HEK293 (cell line): Measurements from ENCODE around the gene PRDM7.

Experiments
- CTCF ChIA-PET: fragments of 350-600 bp; formaldehyde crosslinking; extraction: SDS; loops from one replicate; lab custom pipeline; 2021; ENCODE audit warnings: antibody characterized with exemption; lab: Yijun Ruan, JAX
- POLR2A ChIA-PET: fragments of 300-600 bp; formaldehyde crosslinking; extraction: SDS; loops from one replicate; lab custom pipeline; 2020; ENCODE audit warnings: antibody characterized with exemption, inconsistent platforms; lab: Yijun Ruan, JAX
- H3K27ac ChIP-seq: fragments of 200-500 bp; sonication (Bioruptor generic); 2 replicates; pipeline ENCODE4 v1.5.1; 2014; ENCODE audit warnings: low read depth, low read length, control low read depth, inconsistent platforms; ENCODE audit errors: extremely low read depth
- H3K36me3 ChIP-seq, 2 experiments: fragments of 200-500 bp in 1 of 2; sonication (Bioruptor generic) in 1 of 2; 1 replicate in 1 of 2; 2 replicates in 1 of 2; pipeline ENCODE4 v1.5.1; 2014 to 2017; ENCODE audit warnings: inconsistent platforms in 2 of 2, low read length in 2 of 2; ENCODE audit not compliant: control insufficient read depth in 2 of 2, insufficient read depth in 1 of 2
- H3K4me1 ChIP-seq: fragments of 200-500 bp; sonication (Bioruptor generic); 2 replicates; pipeline ENCODE4 v1.5.1; 2014; ENCODE audit warnings: mild to moderate bottlenecking, low read length, inconsistent platforms; ENCODE audit not compliant: control insufficient read depth, insufficient read depth
- H3K4me3 ChIP-seq: 2 replicates; pipeline ENCODE4 v1.5.1; 2011; ENCODE audit warnings: low read depth, mild to moderate bottlenecking, control low read depth, low read length, moderate library complexity
- H3K9me3 ChIP-seq: fragments of 200-500 bp; sonication (Bioruptor generic); 2 replicates; pipeline ENCODE4 v1.5.1; 2014; ENCODE audit warnings: low read depth, low read length, inconsistent platforms; ENCODE audit not compliant: control insufficient read depth, insufficient read depth
- GLIS1 ChIP-seq: fragments of 450-650 bp; formaldehyde crosslinking; IDR thresholded peaks from 2 replicates; pipeline ENCODE4 v1.5.1; 2016; ENCODE audit warnings: missing biosample characterization, missing genetic modification characterization
- GLIS2 ChIP-seq: fragments of 450-650 bp; formaldehyde crosslinking; IDR thresholded peaks from 2 replicates; pipeline ENCODE4 v1.5.1; 2016; ENCODE audit warnings: missing biosample characterization, missing genetic modification characterization
- PATZ1 ChIP-seq: fragments of 450-650 bp; formaldehyde crosslinking; IDR thresholded peaks from 2 replicates; pipeline ENCODE4 v1.5.1; 2016; ENCODE audit warnings: missing biosample characterization, missing genetic modification characterization
- PRDM2 ChIP-seq: fragments of 450-650 bp; formaldehyde crosslinking; IDR thresholded peaks from 2 replicates; pipeline ENCODE4 v1.5.1; 2016; ENCODE audit warnings: missing biosample characterization, missing genetic modification characterization, borderline replicate concordance
- SCRT2 ChIP-seq: fragments of 450-650 bp; formaldehyde crosslinking; IDR thresholded peaks from 2 replicates; pipeline ENCODE4 v1.5.1; 2016; ENCODE audit warnings: missing biosample characterization, missing genetic modification characterization
- TRIM28 ChIP-seq: IDR thresholded peaks from 2 replicates; pipeline ENCODE4 v1.6.1; 2011; ENCODE audit warnings: low read length, control low read depth, borderline replicate concordance
- ZBTB10 ChIP-seq: fragments of 450-650 bp; formaldehyde crosslinking; IDR thresholded peaks from 2 replicates; pipeline ENCODE4 v1.5.1; 2016; ENCODE audit warnings: missing biosample characterization, missing genetic modification characterization
- ZNF335 ChIP-seq: fragments of 450-650 bp; formaldehyde crosslinking; conservative IDR thresholded peaks from 2 replicates; pipeline ENCODE4 v1.5.1; 2016; ENCODE audit warnings: missing biosample characterization, missing genetic modification characterization
- ZNF362 ChIP-seq: fragments of 450-650 bp; formaldehyde crosslinking; IDR thresholded peaks from 2 replicates; pipeline ENCODE4 v1.5.1; 2016; ENCODE audit warnings: missing biosample characterization, missing genetic modification characterization
- ZNF433 ChIP-seq: fragments of 450-650 bp; formaldehyde crosslinking; IDR thresholded peaks from 2 replicates; pipeline ENCODE4 v1.5.1; 2016; ENCODE audit warnings: missing biosample characterization, missing genetic modification characterization, low read depth
- ZNF529 ChIP-seq: fragments of 450-650 bp; formaldehyde crosslinking; IDR thresholded peaks from 2 replicates; pipeline ENCODE4 v1.5.1; 2017; ENCODE audit warnings: missing genetic modification characterization, missing biosample characterization; ENCODE audit not compliant: insufficient replicate concordance
- ZNF704 ChIP-seq: fragments of 450-650 bp; formaldehyde crosslinking; IDR thresholded peaks from 2 replicates; pipeline ENCODE4 v1.5.1; 2016; ENCODE audit warnings: missing biosample characterization, missing genetic modification characterization

Gene PRDM7

GRCh38 chr16:90011508-90011819 is 65.7 kb downstream of the PRDM7 start:
- TF ChIP-seq ZNF335 (tag by site-specific recombination), result no peak
- no peak for TF ChIP-seq SCRT2 (tag by site-specific recombination)
- TF ChIP-seq ZBTB10 (tag by site-specific recombination), result no peak
- TF ChIP-seq ZNF704 (tag by site-specific recombination), result no peak
- TF ChIP-seq ZNF529, result no peak
- no peak for TF ChIP-seq TRIM28
- TF ChIP-seq ZNF433 (tag by site-specific recombination), result no peak
- no peak for TF ChIP-seq PATZ1 (tag by site-specific recombination)
- TF ChIP-seq PRDM2, result no peak
- TF ChIP-seq ZNF362, result no peak
- H3K36me3 ChIP-seq, result peaks cover 0 to 18% of the 10 kb centered on the region in 2 experiments; a peak in 2 of 3 replicates
- POLR2A ChIA-PET, result no interaction called here
- no peak overlapping the region for H3K27ac ChIP-seq
- H3K9me3 ChIP-seq, result no peaks in the 10 kb centered on the region
- H3K4me3 ChIP-seq, result no peak overlapping the region
- CTCF ChIA-PET, result no interaction called here
- no peaks in the 10 kb centered on the region for H3K4me1 ChIP-seq

- peaks cover 0 to 13% of the 10 kb centered on the region in 2 experiments; a peak in 2 of 3 replicates for H3K36me3 ChIP-seq
- no peaks in the 10 kb centered on the region for H3K4me1 ChIP-seq
- CTCF ChIA-PET, result no interaction called here
- no peak overlapping the region for H3K27ac ChIP-seq
- TF ChIP-seq GLIS1, result 0 out of 2 replicates have a peak, but pooled peaks have one; percentile 10
- TF ChIP-seq PRDM2, result no peak
- peak; percentile 20; the same call in 1 of the 2 replicates for TF ChIP-seq GLIS2 (tag by site-specific recombination)
- H3K9me3 ChIP-seq, result no peaks in the 10 kb centered on the region
- POLR2A ChIA-PET, result interaction anchor here (0.7 kb wide), 1 partner anchor 35 kb away, joined by 4 read pairs; no protein-coding TSS in a partner anchor
- no peak overlapping the region for H3K4me3 ChIP-seq
Observed at GRCh38 chr16:90010676-90011507, 66.2 kb downstream of the PRDM7 start.
